ENCODE data around the gene LDLR.
"Not testable (repeated sequence)": the region's sequence is repeated elsewhere in the genome, so short reads cannot be mapped to it uniquely, and the experiment has no call there.

Gene LDLR

DNA sequence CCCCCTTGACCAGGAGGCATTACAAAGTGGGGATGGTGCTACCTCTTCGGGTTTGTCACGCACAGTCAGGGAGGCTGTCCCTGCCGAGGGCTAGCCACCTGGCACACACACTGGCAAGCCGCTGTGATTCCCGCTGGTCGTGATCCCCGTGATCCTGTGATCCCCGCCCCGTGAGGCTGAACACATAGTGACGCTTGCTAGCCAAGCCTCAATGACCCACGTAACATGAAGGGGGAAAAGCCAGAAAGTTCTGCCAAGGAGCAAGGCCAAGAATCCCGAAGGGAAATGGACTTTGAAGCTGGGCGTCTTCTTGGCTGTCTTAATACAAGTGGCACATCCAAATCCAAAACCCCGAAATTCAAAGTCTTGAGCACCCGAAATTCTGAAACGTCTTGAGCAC is 13.7 kb downstream of the LDLR start:
- no peak for DNase-seq (ENCODE audit: low read depth in 2 of 2)
- no peak overlapping the region for H3K4me3 ChIP-seq (replicated peaks in 1 of 2; ENCODE audit: low read depth in 2 of 2, low read length in 2 of 2)
- TF ChIP-seq, protein P1, sequence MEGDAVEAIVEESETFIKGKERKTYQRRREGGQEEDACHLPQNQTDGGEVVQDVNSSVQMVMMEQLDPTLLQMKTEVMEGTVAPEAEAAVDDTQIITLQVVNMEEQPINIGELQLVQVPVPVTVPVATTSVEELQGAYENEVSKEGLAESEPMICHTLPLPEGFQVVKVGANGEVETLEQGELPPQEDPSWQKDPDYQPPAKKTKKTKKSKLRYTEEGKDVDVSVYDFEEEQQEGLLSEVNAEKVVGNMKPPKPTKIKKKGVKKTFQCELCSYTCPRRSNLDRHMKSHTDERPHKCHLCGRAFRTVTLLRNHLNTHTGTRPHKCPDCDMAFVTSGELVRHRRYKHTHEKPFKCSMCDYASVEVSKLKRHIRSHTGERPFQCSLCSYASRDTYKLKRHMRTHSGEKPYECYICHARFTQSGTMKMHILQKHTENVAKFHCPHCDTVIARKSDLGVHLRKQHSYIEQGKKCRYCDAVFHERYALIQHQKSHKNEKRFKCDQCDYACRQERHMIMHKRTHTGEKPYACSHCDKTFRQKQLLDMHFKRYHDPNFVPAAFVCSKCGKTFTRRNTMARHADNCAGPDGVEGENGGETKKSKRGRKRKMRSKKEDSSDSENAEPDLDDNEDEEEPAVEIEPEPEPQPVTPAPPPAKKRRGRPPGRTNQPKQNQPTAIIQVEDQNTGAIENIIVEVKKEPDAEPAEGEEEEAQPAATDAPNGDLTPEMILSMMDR (IDR thresholded peaks at IDR 0.05; ENCODE audit: low read depth, low read length), result no peak

DNA sequence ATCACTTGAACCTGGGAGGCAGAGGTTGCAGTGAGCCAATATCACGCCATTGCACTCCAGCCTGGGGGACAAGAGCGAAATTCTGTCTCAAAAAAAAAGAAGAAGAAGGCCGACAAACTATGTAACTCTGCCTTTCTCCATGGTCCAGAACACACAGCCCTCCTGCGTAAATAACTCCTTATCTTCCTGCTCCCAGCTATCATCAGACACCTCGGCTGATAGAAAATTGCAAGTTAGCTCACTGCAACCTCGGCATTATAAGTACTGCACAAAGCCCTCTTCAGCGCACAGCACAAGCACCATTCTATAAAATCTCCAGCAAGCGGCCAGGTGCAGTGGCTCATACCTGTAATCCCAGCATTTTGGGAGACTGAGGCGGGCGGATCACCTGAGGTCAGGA is 14.4 kb downstream of the LDLR start:
- H3K4me3 ChIP-seq (replicated peaks in 1 of 2; ENCODE audit: low read depth in 2 of 2, low read length in 2 of 2); DNase-seq (ENCODE audit: low read depth in 2 of 2): not testable (repeated sequence)

DNA sequence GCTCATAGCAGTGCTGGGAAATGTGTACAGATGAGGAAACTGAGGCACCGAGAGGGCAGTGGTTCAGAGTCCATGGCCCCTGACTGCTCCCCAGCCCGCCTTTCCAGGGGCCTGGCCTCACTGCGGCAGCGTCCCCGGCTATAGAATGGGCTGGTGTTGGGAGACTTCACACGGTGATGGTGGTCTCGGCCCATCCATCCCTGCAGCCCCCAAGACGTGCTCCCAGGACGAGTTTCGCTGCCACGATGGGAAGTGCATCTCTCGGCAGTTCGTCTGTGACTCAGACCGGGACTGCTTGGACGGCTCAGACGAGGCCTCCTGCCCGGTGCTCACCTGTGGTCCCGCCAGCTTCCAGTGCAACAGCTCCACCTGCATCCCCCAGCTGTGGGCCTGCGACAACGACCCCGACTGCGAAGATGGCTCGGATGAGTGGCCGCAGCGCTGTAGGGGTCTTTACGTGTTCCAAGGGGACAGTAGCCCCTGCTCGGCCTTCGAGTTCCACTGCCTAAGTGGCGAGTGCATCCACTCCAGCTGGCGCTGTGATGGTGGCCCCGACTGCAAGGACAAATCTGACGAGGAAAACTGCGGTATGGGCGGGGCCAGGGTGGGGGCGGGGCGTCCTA is 15.9 kb downstream of the LDLR start:
- no peak overlapping the region for H3K4me3 ChIP-seq (replicated peaks in 1 of 2; ENCODE audit: low read depth in 2 of 2, low read length in 2 of 2)
- TF ChIP-seq, protein P1 (IDR thresholded peaks at IDR 0.05; ENCODE audit: low read depth, low read length), result no peak
- no peak for DNase-seq (ENCODE audit: low read depth in 2 of 2)

DNA sequence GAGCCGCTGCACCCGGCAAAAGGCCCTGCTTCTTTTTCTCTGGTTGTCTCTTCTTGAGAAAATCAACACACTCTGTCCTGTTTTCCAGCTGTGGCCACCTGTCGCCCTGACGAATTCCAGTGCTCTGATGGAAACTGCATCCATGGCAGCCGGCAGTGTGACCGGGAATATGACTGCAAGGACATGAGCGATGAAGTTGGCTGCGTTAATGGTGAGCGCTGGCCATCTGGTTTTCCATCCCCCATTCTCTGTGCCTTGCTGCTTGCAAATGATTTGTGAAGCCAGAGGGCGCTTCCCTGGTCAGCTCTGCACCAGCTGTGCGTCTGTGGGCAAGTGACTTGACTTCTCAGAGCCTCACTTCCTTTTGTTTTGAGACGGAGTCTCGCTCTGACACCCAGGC is 17.2 kb downstream of the LDLR start:
- TF ChIP-seq, protein P1 (IDR thresholded peaks at IDR 0.05; ENCODE audit: low read depth, low read length), result no peak
- no peak for DNase-seq (ENCODE audit: low read depth in 2 of 2)
- H3K4me3 ChIP-seq (replicated peaks in 1 of 2; ENCODE audit: low read depth in 2 of 2, low read length in 2 of 2), result no peak overlapping the region

DNA sequence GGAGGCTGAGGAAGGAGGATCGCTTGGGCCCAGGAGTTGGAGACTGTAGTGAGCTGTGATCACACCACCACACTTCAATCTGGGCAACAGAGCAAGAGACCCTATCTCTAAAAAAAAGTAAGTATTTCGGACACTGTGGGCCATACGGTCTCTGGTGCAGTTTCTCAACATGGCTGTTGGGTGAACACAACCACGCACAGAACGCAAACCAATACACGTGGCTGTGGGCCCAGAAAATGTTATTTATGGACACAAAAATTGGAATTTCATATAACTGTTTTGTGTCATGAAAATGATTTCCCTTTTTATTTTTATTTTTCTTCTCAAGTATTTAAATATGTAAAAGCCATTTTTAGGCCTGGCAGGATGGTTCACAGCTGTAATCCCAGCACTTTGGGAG is 19.5 kb downstream of the LDLR start:
- no peak for DNase-seq (ENCODE audit: low read depth in 2 of 2)
- TF ChIP-seq, protein P1 (IDR thresholded peaks at IDR 0.05; ENCODE audit: low read depth, low read length), result no peak
- no peak overlapping the region for H3K4me3 ChIP-seq (replicated peaks in 1 of 2; ENCODE audit: low read depth in 2 of 2, low read length in 2 of 2)

DNA sequence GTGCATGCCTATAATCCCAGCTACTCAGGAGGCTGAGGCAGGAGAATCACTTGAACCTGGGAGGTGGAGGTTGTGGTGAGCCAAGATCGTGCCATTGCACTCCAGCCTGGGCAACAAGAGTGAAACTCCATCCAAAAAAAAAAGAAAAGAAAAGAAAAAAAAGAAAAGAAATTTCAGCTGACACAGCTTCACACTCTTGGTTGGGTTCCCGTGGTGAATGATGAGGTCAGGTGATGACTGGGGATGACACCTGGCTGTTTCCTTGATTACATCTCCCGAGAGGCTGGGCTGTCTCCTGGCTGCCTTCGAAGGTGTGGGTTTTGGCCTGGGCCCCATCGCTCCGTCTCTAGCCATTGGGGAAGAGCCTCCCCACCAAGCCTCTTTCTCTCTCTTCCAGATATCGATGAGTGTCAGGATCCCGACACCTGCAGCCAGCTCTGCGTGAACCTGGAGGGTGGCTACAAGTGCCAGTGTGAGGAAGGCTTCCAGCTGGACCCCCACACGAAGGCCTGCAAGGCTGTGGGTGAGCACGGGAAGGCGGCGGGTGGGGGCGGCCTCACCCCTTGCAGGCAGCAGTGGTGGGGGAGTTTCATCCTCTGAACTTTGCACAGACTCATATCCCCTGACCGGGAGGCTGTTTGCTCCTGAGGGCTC is 22.0 kb downstream of the LDLR start:
- H3K4me3 ChIP-seq (replicated peaks in 1 of 2; ENCODE audit: low read depth in 2 of 2, low read length in 2 of 2), result no peak overlapping the region
- no peak for DNase-seq (ENCODE audit: low read depth in 2 of 2)
- TF ChIP-seq, protein P1 (IDR thresholded peaks at IDR 0.05; ENCODE audit: low read depth, low read length), result no peak

DNA sequence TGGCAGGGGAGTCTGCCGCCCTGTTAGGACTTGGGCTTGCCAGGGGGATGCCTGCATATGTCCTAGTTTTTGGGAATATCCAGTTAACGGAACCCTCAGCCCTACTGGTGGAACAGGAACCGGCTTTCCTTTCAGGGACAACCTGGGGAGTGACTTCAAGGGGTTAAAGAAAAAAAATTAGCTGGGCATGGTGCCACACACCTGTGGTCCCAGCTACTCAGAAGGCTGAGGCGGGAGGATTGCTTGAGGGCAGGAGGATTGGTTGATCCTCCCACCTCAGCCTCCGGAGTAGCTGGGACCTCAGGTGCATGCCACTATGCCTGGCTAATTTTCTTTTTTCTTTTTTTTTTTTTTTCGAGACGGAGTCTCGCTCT is 22.5 kb downstream of the LDLR start:
- DNase-seq (ENCODE audit: low read depth in 2 of 2), result no peak
- H3K4me3 ChIP-seq (replicated peaks in 1 of 2; ENCODE audit: low read depth in 2 of 2, low read length in 2 of 2), result no peak overlapping the region
- TF ChIP-seq, protein P1 (IDR thresholded peaks at IDR 0.05; ENCODE audit: low read depth, low read length), result no peak
